Astrocyte (in vitro differentiated cells and primary cell): Measurements from ENCODE around the gene CACNA1D. TPM values are rescaled to one million over a fixed set of nuclear protein-coding genes. Genes with fewer than 3 reads are reported as not detected.

Source experiments
- DNase-seq: peaks from one replicate; pipeline ENCODE4 v3.0.0-alpha.2; 2010; ENCODE audit warnings: low read depth
- FAIRE-seq: peaks from 2 replicates; lab custom pipeline; 2011; peaks lifted over from hg19 to GRCh38; lab: Jason Lieb, UNC
- H2AFZ ChIP-seq: 2 replicates; pipeline ENCODE4 v1.6.0; 2012; ENCODE audit warnings: low read depth, low read length, inconsistent platforms
- H3K27ac ChIP-seq: 2 replicates; pipeline ENCODE4 v1.5.1; 2011; ENCODE audit warnings: low read depth, low read length, inconsistent platforms
- H3K27me3 ChIP-seq: 2 replicates; pipeline ENCODE4 v1.6.0; 2011; ENCODE audit warnings: low read length, inconsistent platforms; ENCODE audit not compliant: insufficient read depth
- H3K36me3 ChIP-seq: 2 replicates; pipeline ENCODE4 v1.5.1; 2011; ENCODE audit warnings: low read length, inconsistent platforms; ENCODE audit not compliant: insufficient read depth
- H3K4me1 ChIP-seq: 2 replicates; pipeline ENCODE4 v1.5.1; 2011; ENCODE audit warnings: low read length, inconsistent platforms; ENCODE audit not compliant: insufficient read depth
- H3K4me2 ChIP-seq: 2 replicates; pipeline ENCODE4 v1.6.0; 2012; ENCODE audit warnings: low read length, inconsistent platforms
- H3K4me3 ChIP-seq: 2 replicates; pipeline ENCODE4 v1.5.1; 2011; ENCODE audit warnings: low read depth, mild to moderate bottlenecking, low read length, inconsistent platforms; ENCODE audit not compliant: insufficient read depth
- H3K79me2 ChIP-seq: 2 replicates; pipeline ENCODE4 v1.6.0; 2012; ENCODE audit warnings: mild to moderate bottlenecking, low read length, inconsistent platforms; ENCODE audit not compliant: insufficient read depth
- H3K9ac ChIP-seq: 2 replicates; pipeline ENCODE4 v1.6.0; 2012; ENCODE audit warnings: mild to moderate bottlenecking, low read length, inconsistent platforms
- H3K9me3 ChIP-seq: 2 replicates; pipeline ENCODE4 v1.5.1; 2012; ENCODE audit warnings: low read depth, mild to moderate bottlenecking, low read length, inconsistent platforms; ENCODE audit not compliant: insufficient read depth
- H4K20me1 ChIP-seq: 2 replicates; pipeline ENCODE4 v1.6.0; 2012; ENCODE audit warnings: low read length, inconsistent platforms; ENCODE audit not compliant: insufficient read depth
- H3K27ac Mint-ChIP-seq: one replicate; pipeline ENCODE4 v1.8.0; 2021; ENCODE audit warnings: mild to moderate bottlenecking, mixed read lengths; ENCODE audit not compliant: unreplicated experiment
- H3K27me3 Mint-ChIP-seq: one replicate; pipeline ENCODE4 v1.8.0; 2021; ENCODE audit warnings: low read depth, mixed read lengths; ENCODE audit not compliant: unreplicated experiment
- H3K36me3 Mint-ChIP-seq: one replicate; pipeline ENCODE4 v1.8.0; 2021; ENCODE audit warnings: low read depth, mixed read lengths; ENCODE audit not compliant: unreplicated experiment
- H3K4me1 Mint-ChIP-seq: one replicate; pipeline ENCODE4 v1.8.0; 2021; ENCODE audit warnings: low read depth, mixed read lengths; ENCODE audit not compliant: unreplicated experiment
- H3K4me3 Mint-ChIP-seq: one replicate; pipeline ENCODE4 v1.8.0; 2021; ENCODE audit warnings: mild to moderate bottlenecking, moderate library complexity, mixed read lengths; ENCODE audit not compliant: unreplicated experiment
- H3K9me3 Mint-ChIP-seq: one replicate; pipeline ENCODE4 v1.8.0; 2021; ENCODE audit warnings: mild to moderate bottlenecking, mixed read lengths; ENCODE audit not compliant: unreplicated experiment
- EZH2 ChIP-seq: IDR thresholded peaks from 2 replicates; pipeline ENCODE4 v1.6.1; 2012; ENCODE audit warnings: mild to moderate bottlenecking, low read length, inconsistent platforms; ENCODE audit not compliant: insufficient read depth
- total RNA-seq: library from RNA; stranded (reverse); gene quantifications from 2 replicates; pipeline ENCODE4 v1.2.1, GENCODE V29; 2021
- TF ChIP-seq, protein P1 (sequence below): IDR thresholded peaks from 2 replicates; pipeline ENCODE4 v1.5.1; 2011; ENCODE audit warnings: low read depth, mild to moderate bottlenecking, inconsistent platforms, low read length, moderate library complexity; ENCODE audit not compliant: insufficient read depth

Gene CACNA1D
- total RNA-seq, 1 donor from 2014 or later, result 0.41 TPM

DNA sequence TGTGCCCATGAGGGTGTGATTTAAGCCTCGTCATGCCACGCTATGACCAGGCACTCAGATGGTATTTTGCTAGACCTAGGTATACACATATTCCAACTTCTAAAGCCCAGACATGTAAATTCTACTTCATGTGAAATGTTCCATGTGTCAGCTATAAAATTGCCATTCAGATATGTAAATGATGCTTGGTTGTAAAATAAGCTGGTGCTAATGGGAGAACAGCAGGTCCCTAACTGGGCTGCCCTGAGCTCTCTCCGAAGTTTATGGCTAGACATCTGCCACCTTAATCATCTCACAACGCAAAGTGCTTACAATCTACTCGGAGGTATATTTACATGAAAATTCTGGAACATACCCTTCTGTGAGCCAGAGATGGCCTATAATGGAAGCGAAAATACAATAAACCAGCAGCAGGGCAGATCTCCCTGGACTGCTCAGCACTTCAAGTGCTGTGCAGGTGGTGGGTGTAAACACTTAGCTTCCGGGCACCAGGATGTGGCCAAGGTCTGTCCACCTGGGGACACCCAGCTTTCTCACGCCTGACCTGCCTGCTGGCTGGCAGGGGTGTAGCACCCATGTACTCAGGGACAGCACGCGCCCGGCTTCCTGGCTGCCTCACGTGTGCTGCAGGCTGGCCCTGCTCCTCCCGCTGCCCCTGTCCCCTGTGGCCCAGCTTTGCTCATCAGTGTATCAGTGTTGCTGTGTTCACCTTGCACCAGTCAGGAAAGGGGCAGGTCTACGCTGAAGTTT is 269.8 kb downstream of the CACNA1D start:
- Histone ChIP-seq H2AFZ (no peak overlapping the region), H4K20me1 (no peaks in the 10 kb centered on the region), H3K9ac (no peak overlapping the region), H3K36me3 (no peaks in the 10 kb centered on the region), H3K79me2 (no peaks in the 10 kb centered on the region), H3K27ac (no peak overlapping the region), H3K4me2 (no peak overlapping the region), H3K4me3 (no peak overlapping the region), H3K4me1 (no peaks in the 10 kb centered on the region), H3K27me3 (peaks cover 4% of the 10 kb centered on the region), H3K9me3 (no peaks in the 10 kb centered on the region)
- H3K9me3 Mint-ChIP-seq, result no peaks in the 10 kb centered on the region
- H3K27me3 Mint-ChIP-seq, result peaks cover 36% of the 10 kb centered on the region
- DNase-seq (no peak), FAIRE-seq (no peak)
- TF ChIP-seq, protein P1, sequence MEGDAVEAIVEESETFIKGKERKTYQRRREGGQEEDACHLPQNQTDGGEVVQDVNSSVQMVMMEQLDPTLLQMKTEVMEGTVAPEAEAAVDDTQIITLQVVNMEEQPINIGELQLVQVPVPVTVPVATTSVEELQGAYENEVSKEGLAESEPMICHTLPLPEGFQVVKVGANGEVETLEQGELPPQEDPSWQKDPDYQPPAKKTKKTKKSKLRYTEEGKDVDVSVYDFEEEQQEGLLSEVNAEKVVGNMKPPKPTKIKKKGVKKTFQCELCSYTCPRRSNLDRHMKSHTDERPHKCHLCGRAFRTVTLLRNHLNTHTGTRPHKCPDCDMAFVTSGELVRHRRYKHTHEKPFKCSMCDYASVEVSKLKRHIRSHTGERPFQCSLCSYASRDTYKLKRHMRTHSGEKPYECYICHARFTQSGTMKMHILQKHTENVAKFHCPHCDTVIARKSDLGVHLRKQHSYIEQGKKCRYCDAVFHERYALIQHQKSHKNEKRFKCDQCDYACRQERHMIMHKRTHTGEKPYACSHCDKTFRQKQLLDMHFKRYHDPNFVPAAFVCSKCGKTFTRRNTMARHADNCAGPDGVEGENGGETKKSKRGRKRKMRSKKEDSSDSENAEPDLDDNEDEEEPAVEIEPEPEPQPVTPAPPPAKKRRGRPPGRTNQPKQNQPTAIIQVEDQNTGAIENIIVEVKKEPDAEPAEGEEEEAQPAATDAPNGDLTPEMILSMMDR, result no peak
- TF ChIP-seq EZH2, result no peak
- no peak overlapping the region for H3K4me3 Mint-ChIP-seq
- H3K36me3 Mint-ChIP-seq, result no peaks in the 10 kb centered on the region
- H3K4me1 Mint-ChIP-seq, result no peaks in the 10 kb centered on the region
- no peak overlapping the region for H3K27ac Mint-ChIP-seq

DNA sequence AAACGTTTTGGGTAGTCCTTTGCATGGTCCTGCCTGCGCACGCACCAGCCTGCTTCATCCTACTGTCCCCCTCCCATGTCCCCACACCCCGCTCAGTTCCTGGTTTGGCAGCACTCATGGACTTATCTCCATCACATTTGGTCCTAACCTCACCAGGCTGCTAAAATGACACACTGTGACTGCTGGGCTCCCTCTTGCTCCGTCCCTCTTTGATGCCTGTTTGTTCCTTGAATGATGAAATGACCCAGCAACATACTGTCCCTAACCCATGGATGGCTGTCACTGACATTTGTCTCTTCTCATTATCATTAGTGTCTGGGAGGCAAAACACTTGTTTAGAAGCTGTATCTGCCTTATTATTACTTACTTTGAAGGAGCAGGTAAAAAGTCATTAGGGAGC is 271.3 kb downstream of the CACNA1D start:
- no peaks in the 10 kb centered on the region for H3K4me1 Mint-ChIP-seq
- H3K27ac Mint-ChIP-seq, result no peak overlapping the region
- H3K36me3 Mint-ChIP-seq, result no peaks in the 10 kb centered on the region
- H3K27me3 ChIP-seq, result peaks cover 5% of the 10 kb centered on the region
- H3K4me1 ChIP-seq, result no peaks in the 10 kb centered on the region
- DNase-seq (no peak), FAIRE-seq (no peak)
- no peaks in the 10 kb centered on the region for H4K20me1 ChIP-seq
- H3K9me3 Mint-ChIP-seq, result no peaks in the 10 kb centered on the region
- no peak overlapping the region for H3K4me3 Mint-ChIP-seq
- no peak overlapping the region for H3K4me3 ChIP-seq
- H3K36me3 ChIP-seq, result no peaks in the 10 kb centered on the region
- TF ChIP-seq, protein P1, result no peak
- no peak for TF ChIP-seq EZH2
- H3K79me2 ChIP-seq, result no peaks in the 10 kb centered on the region
- no peak overlapping the region for H2AFZ ChIP-seq
- H3K27me3 Mint-ChIP-seq, result peaks cover 44% of the 10 kb centered on the region
- no peaks in the 10 kb centered on the region for H3K9me3 ChIP-seq
- no peak overlapping the region for H3K9ac ChIP-seq
- no peak overlapping the region for H3K27ac ChIP-seq
- H3K4me2 ChIP-seq, result no peak overlapping the region

DNA sequence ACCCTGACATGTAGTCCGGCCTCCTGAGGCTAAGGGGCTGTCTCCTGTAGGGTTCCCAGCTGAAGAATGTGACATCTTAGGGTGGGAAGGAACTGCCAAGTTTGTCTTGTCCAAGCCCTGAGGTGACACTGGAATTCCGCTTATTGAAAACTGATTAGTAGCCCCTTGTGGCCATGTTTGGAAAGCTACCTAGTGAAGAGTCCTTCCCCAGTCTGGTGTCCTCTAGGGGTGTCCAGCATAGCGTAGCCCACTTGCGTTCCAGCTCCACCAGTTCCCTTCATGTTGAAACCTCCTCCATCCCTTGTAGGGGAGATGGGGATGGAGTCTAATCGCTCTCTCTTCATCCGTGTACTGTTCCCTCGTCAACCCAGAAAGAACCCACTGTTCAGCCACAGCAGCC is 272.3 kb downstream of the CACNA1D start:
- no peaks in the 10 kb centered on the region for H4K20me1 ChIP-seq
- Mint-ChIP-seq H3K4me1 (no peaks in the 10 kb centered on the region), H3K9me3 (peaks cover 1% of the 10 kb centered on the region), H3K36me3 (no peaks in the 10 kb centered on the region), H3K27me3 (peaks cover 51% of the 10 kb centered on the region), H3K27ac (no peak overlapping the region), H3K4me3 (no peak overlapping the region)
- no peak for TF ChIP-seq EZH2
- TF ChIP-seq, protein P1, result no peak
- peaks cover 5% of the 10 kb centered on the region for H3K27me3 ChIP-seq
- no peak overlapping the region for H2AFZ ChIP-seq
- DNase-seq (no peak), FAIRE-seq (no peak)
- no peaks in the 10 kb centered on the region for H3K79me2 ChIP-seq
- no peaks in the 10 kb centered on the region for H3K9me3 ChIP-seq
- no peak overlapping the region for H3K4me2 ChIP-seq
- no peak overlapping the region for H3K27ac ChIP-seq
- H3K36me3 ChIP-seq, result no peaks in the 10 kb centered on the region
- H3K4me3 ChIP-seq, result no peak overlapping the region
- H3K4me1 ChIP-seq, result no peaks in the 10 kb centered on the region
- H3K9ac ChIP-seq, result no peak overlapping the region
